ENCODE data around the gene RBM47. TPM values are rescaled to one million over a fixed set of nuclear protein-coding genes. Genes with fewer than 3 reads are reported as not detected.
"Not testable (repeated sequence)": the region's sequence is repeated elsewhere in the genome, so short reads cannot be mapped to it uniquely, and the experiment has no call there.

Gene RBM47
- 10 to 100 TPM; 79.7 to 96.0 (median 82.0) TPM for polyA plus RNA-seq (ENCODE audit: insufficient read length in 4 of 4)

DNA sequence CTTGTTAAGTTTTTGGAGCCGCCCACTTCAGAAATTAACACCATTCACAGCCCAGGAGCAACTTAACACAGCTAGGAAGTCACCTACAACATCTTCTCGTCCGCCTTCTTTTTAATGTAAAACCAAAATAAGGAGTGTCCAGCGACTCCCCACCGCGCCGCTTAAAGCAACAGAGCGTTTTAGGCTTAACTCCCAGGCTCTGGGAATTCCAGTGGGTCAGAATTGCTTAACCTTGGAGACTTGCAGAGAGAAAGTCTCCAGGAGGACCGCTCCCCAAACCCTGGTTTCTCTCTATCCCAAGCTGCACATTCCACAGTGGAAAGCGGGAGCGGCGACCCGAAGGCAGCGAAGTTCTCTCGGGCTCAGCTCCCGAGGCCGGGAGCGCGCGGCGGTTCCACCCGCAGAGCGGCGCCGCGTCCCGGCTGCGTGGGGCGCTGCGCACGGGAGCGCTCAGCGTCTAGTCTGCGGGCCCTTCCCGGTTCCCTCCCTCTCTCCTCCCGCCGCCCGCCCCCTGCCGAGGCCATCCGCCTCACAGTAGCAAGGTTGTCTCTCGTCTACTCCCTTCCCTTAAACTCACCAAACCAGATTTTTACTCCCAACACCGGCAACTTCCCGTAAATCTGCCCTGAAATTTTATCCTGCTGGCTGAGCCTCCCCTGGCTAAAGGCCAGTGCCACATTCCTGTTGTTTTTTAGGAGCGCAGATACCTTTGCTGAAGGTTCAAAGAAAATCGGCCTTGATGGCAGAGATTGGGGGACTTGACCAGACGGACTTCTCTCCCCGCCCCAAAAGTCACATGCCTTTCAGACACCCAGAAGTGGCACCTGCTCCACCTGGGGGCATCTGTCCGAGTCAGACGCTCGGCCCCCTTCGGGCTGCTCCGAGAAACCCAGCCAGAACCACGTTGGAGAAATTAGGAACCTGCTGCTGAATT, at the start of gene RBM47:
Gene RBM47 (minus strand): TSS at position 464 of the 934 bp plus-strand sequence. CDS start 190,971 bp downstream, outside the sequence.
- peak in 3 of 4 donors; percentile 46 to 61 (median 59) for DNase-seq (ENCODE audit: low read depth in 4 of 4, low spot score in 2 of 4)

DNA sequence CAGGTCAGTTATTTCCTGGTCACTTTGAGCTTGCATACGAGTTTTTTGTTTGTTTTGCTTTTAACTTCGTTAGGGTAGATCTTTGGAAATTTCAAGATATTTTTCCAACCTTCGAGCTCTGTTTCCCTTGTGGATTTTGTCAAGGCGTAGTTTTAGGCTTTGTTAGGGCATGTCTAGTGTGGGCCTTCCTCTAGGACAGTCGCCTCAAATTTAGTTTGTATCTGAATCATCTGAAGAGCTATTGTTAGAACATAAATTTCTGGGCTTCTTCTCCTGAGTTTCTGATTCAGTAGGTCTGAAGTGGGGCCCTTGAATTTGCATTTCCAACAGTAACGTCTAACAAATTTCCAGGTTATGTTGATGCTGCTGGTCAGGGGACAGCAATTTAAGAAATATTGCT, 48.8 kb upstream of the RBM47 start:
- no peak for DNase-seq (ENCODE audit: low read depth in 4 of 4, low spot score in 2 of 4)

GRCh38 chr4:40675166-40675565, 45.5 kb upstream of the RBM47 start:
- DNase-seq (ENCODE audit: low read depth in 4 of 4, low spot score in 2 of 4) = no peak

DNA sequence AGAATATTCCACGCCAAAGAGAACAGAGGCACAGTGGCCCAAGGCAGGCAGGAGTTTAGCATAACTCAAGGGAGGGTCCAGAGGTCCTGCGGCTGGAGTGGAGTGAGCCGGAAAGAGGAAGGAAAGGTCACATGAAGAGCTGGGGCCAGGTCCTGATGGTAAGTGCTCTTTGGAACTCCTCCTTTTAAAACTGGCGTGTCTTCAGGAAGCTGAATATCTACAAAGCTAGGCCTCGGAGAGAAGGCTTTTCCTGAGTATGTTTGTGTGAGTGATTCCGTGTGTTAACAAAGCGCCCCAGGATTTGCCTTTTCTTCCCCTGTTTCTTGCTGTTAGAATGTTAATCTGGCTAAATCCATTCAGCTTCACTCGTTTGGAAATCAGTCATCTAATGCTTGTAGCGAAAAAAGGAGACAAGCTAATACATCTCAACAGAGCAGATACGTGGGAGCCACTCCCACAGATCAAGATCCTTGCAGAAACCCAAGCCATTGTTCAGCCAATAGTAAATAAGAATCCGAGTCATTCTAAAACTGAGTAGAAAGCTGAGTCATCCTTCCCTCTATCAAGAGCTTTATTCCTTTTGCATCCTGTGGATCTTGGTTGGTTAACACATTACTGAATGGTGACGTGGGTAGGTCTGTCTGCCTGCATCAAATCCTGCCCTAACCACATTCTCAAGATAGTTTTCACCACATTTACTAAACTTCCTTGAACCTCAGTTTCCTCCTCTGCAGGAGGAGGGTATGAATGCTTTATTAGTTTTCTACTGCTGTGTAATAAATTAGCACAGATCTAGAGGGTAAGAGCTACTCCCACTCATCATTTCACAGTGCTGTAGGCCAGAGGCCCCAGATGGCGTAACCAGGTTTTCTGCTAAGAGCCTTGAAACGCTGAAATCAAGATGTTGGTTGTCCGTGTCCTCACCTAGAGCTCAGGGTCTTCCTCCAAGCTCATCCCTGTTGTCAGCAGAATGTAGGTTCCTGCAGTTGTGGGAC, 43.2 kb upstream of the RBM47 start:
- peak in 1 of 4 donors; percentile 31 for DNase-seq (ENCODE audit: low read depth in 4 of 4, low spot score in 2 of 4)

- no peak for DNase-seq (ENCODE audit: low read depth in 4 of 4, low spot score in 2 of 4)
Observed at GRCh38 chr4:40669504-40669903, 39.8 kb upstream of the RBM47 start.

DNA sequence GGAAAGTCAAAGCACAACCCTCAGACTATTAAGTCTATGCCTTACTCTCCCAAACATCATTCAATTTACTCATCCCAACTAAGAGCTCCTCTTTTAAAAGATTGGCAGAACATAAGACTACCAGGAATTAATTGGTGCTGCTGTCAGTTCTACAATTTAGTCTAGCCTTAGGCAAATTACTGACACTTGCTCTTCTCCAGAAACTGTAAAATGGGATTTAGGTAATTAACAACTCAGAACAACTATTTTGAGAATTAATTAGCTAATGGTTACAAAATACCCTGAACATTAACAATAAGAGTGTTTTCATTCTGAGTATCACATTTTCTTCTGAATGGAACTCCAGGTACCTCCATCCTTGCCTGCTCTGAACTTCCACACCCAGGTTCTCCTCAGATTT, 36.2 kb upstream of the RBM47 start:
- no peak for DNase-seq (ENCODE audit: low read depth in 4 of 4, low spot score in 2 of 4)

DNA sequence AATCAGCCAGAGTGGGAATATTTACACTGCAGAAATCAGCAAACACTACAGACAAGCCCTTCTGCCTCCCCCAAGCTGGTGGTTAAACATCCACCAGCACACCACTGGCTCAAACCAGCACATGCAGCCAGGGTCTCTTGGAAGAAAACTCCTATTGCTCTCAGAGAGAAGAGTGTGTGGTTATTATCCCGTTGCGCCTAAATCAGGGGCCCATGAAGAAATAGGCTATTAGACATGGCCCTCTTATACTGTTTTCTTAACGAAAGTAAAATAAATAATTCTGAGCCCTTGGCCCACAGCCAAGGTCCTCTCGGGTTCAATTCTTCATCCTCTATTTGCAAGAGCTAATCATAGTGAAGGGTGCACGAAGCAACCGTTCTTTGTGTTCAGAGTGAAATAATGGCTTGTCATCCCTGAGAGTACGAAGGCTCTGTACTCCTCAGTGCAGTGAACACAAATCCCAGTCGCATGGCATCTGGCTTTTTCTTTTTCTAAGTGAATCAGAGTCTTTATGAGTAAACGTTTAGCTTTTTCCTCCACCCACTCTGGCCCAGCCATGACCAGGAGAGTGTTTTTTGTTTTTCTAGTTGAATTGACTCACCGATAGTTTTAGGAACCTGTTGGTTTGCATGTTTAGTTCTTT, 33.4 kb upstream of the RBM47 start:
- peak in 1 of 4 donors; percentile 27 for DNase-seq (ENCODE audit: low read depth in 4 of 4, low spot score in 2 of 4)

DNA sequence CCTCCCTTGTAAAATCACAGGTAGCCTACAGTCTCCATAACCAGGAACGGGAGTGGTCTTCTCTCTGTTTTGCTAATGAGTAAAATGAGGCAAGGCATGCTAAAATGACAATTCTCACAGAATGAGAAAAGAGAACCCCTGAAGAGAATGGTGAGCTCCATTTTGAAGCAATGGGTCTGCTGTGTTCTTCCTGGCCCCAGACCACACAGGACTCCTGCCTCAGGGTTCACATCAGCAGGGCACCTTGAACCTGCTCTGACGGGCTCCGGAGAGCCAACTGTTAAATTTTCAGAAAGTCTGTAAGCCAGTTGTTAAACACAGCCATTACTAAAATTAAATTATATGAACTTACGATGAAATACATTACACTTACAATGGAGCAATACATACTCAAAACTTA, 32.1 kb upstream of the RBM47 start:
- no peak for DNase-seq (ENCODE audit: low read depth in 4 of 4, low spot score in 2 of 4)

- no peak for DNase-seq (ENCODE audit: low read depth in 4 of 4, low spot score in 2 of 4)
Observed at GRCh38 chr4:40656201-40656863, 26.7 kb upstream of the RBM47 start.

- no peak for DNase-seq (ENCODE audit: low read depth in 4 of 4, low spot score in 2 of 4)
Observed at GRCh38 chr4:40651280-40651679, 21.6 kb upstream of the RBM47 start.

DNA sequence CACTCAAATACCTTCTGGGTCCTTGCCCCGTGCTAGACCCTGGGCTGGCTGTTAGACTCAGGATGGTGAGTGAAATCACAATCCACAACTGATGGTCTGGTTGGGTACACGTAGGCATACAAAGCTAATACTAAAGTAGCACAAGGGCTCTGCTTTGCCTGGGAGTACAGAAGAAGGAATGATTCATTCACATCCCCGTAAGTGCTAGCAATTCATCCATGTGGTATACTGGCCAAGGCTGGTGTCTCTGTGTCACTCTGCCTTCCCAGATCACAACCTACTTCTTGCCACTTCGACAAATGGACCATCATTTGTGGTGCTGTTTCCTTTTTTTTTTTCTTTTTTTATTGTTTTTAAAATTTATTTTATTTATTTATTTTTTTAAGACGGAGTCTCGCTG, 19.7 kb upstream of the RBM47 start:
- no peak for DNase-seq (ENCODE audit: low read depth in 4 of 4, low spot score in 2 of 4)

GRCh38 chr4:40648742-40649281, 19.1 kb upstream of the RBM47 start:
- no peak for DNase-seq (ENCODE audit: low read depth in 4 of 4, low spot score in 2 of 4)

- no peak for DNase-seq (ENCODE audit: low read depth in 4 of 4, low spot score in 2 of 4)
Observed at GRCh38 chr4:40648131-40648530, 18.5 kb upstream of the RBM47 start.

- no peak for DNase-seq (ENCODE audit: low read depth in 4 of 4, low spot score in 2 of 4)
Observed at GRCh38 chr4:40645586-40645985, 15.9 kb upstream of the RBM47 start.

DNA sequence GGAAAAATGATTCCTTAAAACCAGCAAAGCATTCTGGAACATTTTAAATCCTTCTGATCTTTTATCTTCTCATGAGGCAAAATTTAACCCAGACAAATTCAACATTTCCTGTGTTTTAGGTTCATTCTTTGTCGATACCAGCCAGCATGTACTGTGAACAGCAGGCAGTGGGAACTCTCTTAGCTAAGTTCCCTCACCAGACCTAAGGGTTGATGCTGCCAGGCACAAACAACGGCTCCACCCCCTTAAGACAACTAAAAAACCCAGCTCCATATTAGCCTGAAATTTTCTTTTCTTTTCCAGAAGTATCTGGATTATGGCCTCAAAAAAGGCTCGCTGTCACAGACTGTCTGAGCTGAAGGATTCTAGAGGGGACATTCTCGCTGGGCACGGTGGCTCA, 2.4 kb upstream of the RBM47 start:
- no peak for DNase-seq (ENCODE audit: low read depth in 4 of 4, low spot score in 2 of 4)

- peak in 1 of 4 donors; percentile 28 for DNase-seq (ENCODE audit: low read depth in 4 of 4, low spot score in 2 of 4)
Observed at GRCh38 chr4:40630335-40631021, 814 bp upstream of the RBM47 start.

DNA sequence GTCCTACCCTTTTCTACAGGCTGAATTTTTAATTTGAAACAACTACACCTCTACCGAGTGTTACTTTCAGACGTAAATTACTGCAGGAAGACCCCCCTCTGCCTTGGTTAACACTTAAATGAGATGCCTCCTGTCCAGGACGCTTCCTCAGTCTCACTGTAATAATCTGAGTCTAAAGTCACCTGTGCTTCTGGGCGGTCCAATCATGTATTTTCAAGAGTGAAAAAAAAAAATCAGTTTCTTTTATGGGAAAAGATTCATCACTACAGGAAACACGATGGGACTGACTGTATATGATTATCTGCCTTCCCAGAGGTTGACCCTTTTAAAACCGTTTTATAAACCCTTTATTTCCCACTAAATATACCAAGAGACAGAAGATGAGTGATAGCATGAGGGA, 776 bp downstream of the RBM47 start:
- DNase-seq (ENCODE audit: low read depth in 4 of 4, low spot score in 2 of 4) = no peak

- not testable (repeated sequence) for DNase-seq (ENCODE audit: low read depth in 4 of 4, low spot score in 2 of 4)
Observed at GRCh38 chr4:40628407-40628806, 1.3 kb downstream of the RBM47 start.

DNA sequence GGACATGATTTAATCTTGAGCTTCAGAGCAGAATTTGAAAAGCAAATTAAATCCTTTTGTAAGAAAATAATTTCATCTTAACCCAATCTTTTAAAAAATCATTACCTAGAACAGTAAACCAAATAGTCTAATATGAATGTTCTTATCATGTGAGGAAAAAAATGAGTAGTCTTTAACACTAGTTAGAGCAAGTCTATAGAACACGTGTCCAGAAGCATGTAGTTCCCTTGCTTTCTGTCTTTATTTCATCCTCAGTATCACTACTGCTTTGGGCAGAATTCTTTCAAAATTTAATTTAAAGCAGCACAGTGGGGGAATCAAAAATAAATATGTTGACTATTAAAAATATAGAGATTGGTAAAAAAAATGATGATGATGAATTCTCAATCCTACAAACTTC, 2.1 kb downstream of the RBM47 start:
- DNase-seq (ENCODE audit: low read depth in 4 of 4, low spot score in 2 of 4) = no peak
